HG03378 (cell line): ENCODE data around the gene FUNDC2.
A peak's percentile ranks its signal among the peaks of the same experiment; 100 is the strongest.

Experiments
- ATAC-seq: cut with Tn5 transposase; IDR thresholded peaks from one replicate; pipeline ENCODE4 v1.9.1; 2021; ENCODE audit warnings: mild to moderate bottlenecking, moderate library complexity; ENCODE audit not compliant: unreplicated experiment

FUNDC2 gene

GRCh38 chrX:155068165-155068564, 41.5 kb downstream of the FUNDC2 start:
- ATAC-seq: no peak

- no peak for ATAC-seq
Observed at GRCh38 chrX:155069414-155069813, 42.8 kb downstream of the FUNDC2 start.

GRCh38 chrX:155070038-155070437, 43.4 kb downstream of the FUNDC2 start:
- ATAC-seq: no peak

GRCh38 chrX:155070663-155070974, 44.0 kb downstream of the FUNDC2 start:
- ATAC-seq: no peak

GRCh38 chrX:155070975-155071693, 44.5 kb downstream of the FUNDC2 start, which contains the start of the genes BRCC3, CMC4 and MTCP1:
BRCC3 (plus strand) TSS chrX:155071508; CDS start chrX:155071528, 20 bp downstream.
CMC4 (minus strand) TSS chrX:155071136; CDS start chrX:155064023, 7,113 bp downstream.
MTCP1 (minus strand) TSS chrX:155071136; CDS start chrX:155066010, 5,126 bp downstream.
- ATAC-seq: no peak

- no peak for ATAC-seq
Observed at GRCh38 chrX:155071694-155072280, 45.1 kb downstream of the FUNDC2 start.

GRCh38 chrX:155086202-155086840, 59.7 kb downstream of the FUNDC2 start:
- ATAC-seq: no peak

- ATAC-seq: no peak
Observed at GRCh38 chrX:155086961-155087735, 60.5 kb downstream of the FUNDC2 start.

GRCh38 chrX:155094468-155095061, 67.9 kb downstream of the FUNDC2 start:
- peak; percentile 75 for ATAC-seq

GRCh38 chrX:155105919-155106318, 79.3 kb downstream of the FUNDC2 start:
- ATAC-seq: no peak

GRCh38 chrX:155108427-155108826, 81.8 kb downstream of the FUNDC2 start:
- ATAC-seq: no peak
